Osteoblast (primary cell): ENCODE measurements around the gene RBBP8NL. TPM values are rescaled to one million over a fixed set of nuclear protein-coding genes. Genes with fewer than 3 reads are reported as not detected.

Experiments
- DNase-seq: peaks from one replicate; pipeline ENCODE4 v3.0.0; 2011; ENCODE audit warnings: low spot score, mixed read lengths; ENCODE audit not compliant: insufficient read length; ENCODE audit errors: missing footprints
- H2AFZ ChIP-seq: 2 replicates; pipeline ENCODE4 v1.6.0; 2011; ENCODE audit warnings: mild to moderate bottlenecking, low read length
- H3K27ac ChIP-seq: 2 replicates; pipeline ENCODE4 v1.5.1; 2011; ENCODE audit warnings: mild to moderate bottlenecking, low read depth, low read length, moderate library complexity
- H3K27me3 ChIP-seq: 2 replicates; pipeline ENCODE4 v1.6.0; 2012; ENCODE audit warnings: mild to moderate bottlenecking, control low read depth, inconsistent platforms, low read length, moderate library complexity; ENCODE audit not compliant: insufficient read depth
- H3K36me3 ChIP-seq: 2 replicates; pipeline ENCODE4 v1.5.1; 2011; ENCODE audit warnings: mild to moderate bottlenecking, low read length, control low read depth, moderate library complexity; ENCODE audit not compliant: insufficient read depth
- H3K4me1 ChIP-seq: 2 replicates; pipeline ENCODE4 v1.5.1; 2011; ENCODE audit warnings: mild to moderate bottlenecking, low read length, control low read depth, moderate library complexity; ENCODE audit not compliant: insufficient read depth
- H3K4me2 ChIP-seq: 2 replicates; pipeline ENCODE4 v1.6.0; 2011; ENCODE audit warnings: mild to moderate bottlenecking, low read length; ENCODE audit not compliant: insufficient read depth
- H3K4me3 ChIP-seq: fragments of 200-600 bp; sonication (generic); 3 replicates; pipeline ENCODE4 v1.5.1; 2012; ENCODE audit warnings: mild to moderate bottlenecking, low read length, inconsistent platforms; ENCODE audit not compliant: insufficient read depth
- H3K79me2 ChIP-seq: 2 replicates; pipeline ENCODE4 v1.6.0; 2012; ENCODE audit warnings: mild to moderate bottlenecking, low read length, control low read depth, inconsistent platforms; ENCODE audit not compliant: insufficient read depth
- H3K9me3 ChIP-seq: 2 replicates; pipeline ENCODE4 v1.5.1; 2011; ENCODE audit warnings: low read depth, low read length, control low read depth
- H4K20me1 ChIP-seq: 2 replicates; pipeline ENCODE4 v1.6.0; 2012; ENCODE audit warnings: mild to moderate bottlenecking, low read length, control low read depth; ENCODE audit not compliant: insufficient read depth
- CTCF ChIP-seq: IDR thresholded peaks from 2 replicates; pipeline ENCODE4 v1.5.1; 2011; ENCODE audit warnings: mild to moderate bottlenecking, low read depth, low read length, moderate library complexity; ENCODE audit errors: extremely low read depth
- total RNA-seq: library from RNA; depleted of rRNA; stranded (reverse); fragments of >200 nt; gene quantifications from 2 replicates; pipeline ENCODE4 v1.2.3, GENCODE V29; 2012

Gene RBBP8NL
- total RNA-seq, 1 donor = not detected

DNA sequence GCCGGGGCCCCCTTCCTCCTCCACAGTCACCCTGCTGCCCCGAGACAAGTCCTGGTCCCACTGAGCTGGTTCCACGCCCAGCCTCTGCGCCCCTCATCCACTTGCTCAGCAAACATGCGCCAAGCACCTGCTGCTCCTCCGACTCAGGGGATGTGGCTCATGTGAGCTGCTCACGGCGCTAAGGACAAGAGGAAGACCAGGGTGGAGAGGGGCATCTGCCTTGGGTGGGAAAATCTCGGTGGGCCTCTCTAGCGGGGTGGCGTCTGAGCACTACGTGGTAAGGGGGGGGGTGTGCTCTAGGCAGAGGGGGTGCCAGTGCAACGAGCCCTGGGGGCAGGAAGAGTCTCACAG is 64.8 kb downstream of the RBBP8NL start:
- no peak for TF ChIP-seq CTCF
- DNase-seq = peak; percentile 81
- Histone ChIP-seq H4K20me1 (peaks cover 2% of the 10 kb centered on the region), H3K4me3 (no peak overlapping the region), H3K9me3 (no peaks in the 10 kb centered on the region), H3K79me2 (no peaks in the 10 kb centered on the region), H3K36me3 (no peaks in the 10 kb centered on the region), H3K4me1 (peaks cover 10% of the 10 kb centered on the region), H3K27me3 (peaks cover 15% of the 10 kb centered on the region), H3K27ac (no peak overlapping the region), H2AFZ (no peak overlapping the region), H3K4me2 (no peak overlapping the region)

DNA sequence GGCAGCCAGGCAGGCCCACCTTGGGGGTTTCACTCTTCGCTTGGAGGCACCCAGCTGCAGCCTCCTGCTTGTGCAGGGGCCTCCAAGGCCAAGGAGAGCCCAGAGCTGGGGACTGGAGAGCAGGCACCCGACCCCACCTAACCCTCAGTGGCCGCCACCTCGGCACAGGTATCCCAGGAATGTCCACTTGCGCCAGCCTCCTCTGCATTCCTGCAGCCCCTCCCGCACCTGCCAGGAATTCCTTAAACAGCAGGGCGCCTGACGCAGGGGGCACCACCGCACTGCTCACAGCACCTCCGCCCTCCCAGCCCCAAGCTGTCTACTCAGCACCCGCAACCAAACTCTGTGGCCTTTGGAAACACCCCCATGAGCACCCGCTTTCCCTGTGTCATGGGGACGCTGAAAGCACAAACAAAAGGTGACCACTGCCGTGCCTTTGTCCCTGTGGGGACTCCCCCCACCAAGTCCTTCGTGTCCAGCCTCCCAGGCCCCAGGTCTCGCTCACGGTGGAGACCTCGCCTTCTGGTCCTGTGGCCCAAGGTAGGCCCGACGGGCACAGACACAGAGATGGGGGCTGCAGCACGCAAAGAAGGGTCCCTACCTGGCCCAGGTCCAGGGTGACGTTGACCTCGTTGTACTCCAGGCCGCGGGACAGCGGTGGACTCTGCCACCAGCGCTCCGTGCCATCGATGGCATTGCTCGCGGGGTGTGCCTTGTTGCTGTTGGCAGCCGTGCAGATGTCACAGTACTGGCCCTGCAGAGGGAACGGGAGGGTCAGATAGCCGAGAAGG is 65.3 kb downstream of the RBBP8NL start:
- Histone ChIP-seq H3K9me3 (no peaks in the 10 kb centered on the region), H3K36me3 (no peaks in the 10 kb centered on the region), H3K4me2 (no peak overlapping the region), H4K20me1 (peaks cover 2% of the 10 kb centered on the region), H2AFZ (no peak overlapping the region), H3K79me2 (no peaks in the 10 kb centered on the region), H3K4me1 (peaks cover 14% of the 10 kb centered on the region), H3K4me3 (no peak overlapping the region), H3K27ac (no peak overlapping the region), H3K27me3 (peaks cover 12% of the 10 kb centered on the region)
- TF ChIP-seq CTCF = no peak
- DNase-seq = peak; percentile 73

DNA sequence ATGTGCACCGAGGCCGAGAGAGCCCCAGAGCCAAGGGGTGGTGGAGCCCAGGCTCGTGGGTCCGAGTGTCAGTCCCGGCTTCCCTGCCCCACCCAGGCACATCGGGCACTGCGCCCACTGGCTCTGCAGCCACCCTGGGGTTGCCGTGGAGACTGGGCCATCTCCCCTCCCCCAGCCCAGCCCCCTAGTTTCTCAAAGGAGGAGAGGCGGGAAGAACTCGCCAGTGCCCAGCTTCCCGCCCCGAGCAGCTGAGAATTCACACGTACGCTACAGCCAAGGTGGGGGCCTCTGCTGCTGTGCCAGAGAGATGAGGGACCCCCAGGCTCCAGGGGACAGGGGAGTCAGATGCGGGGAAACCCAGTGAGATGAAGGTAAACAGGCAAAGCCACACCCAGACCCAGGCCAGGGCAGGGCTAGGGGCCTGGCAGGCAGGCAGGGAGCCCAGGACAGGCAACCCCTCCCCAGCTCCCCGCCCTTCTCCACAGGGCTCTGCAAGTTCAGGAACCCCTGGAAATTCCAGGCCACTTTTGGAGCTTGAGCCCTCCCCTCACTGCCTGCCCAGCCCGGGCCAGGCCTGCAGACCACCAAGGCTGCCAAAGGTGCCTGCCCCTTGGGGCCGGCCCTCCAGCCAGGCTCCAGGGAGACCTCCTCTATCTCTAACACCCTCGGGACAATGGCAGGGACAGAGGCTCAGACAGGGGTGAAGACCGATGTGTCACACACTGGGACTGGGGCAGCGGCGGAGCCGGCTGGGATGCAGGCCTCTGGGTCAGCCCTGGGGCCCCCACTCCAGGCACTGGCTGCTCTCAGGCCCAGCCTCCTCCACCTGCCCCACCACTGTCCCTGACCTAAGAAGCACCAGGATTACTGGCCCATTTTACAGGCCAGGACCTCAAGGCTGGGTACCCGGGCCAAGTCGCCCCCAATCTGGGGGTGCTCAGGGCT is 66.2 kb downstream of the RBBP8NL start:
- peaks cover 4% of the 10 kb centered on the region for H3K27me3 ChIP-seq
- no peak overlapping the region for H3K27ac ChIP-seq
- no peak overlapping the region for H3K4me3 ChIP-seq
- H3K4me2 ChIP-seq = no peak overlapping the region
- no peaks in the 10 kb centered on the region for H3K9me3 ChIP-seq
- no peaks in the 10 kb centered on the region for H3K79me2 ChIP-seq
- H4K20me1 ChIP-seq = peaks cover 2% of the 10 kb centered on the region
- H3K4me1 ChIP-seq = peaks cover 23% of the 10 kb centered on the region
- no peak overlapping the region for H2AFZ ChIP-seq
- no peak for TF ChIP-seq CTCF
- peak; percentile 80 for DNase-seq
- no peaks in the 10 kb centered on the region for H3K36me3 ChIP-seq

Other genes with a start within 250 kb of the RBBP8NL start
- gene MTG2, start 244.5 kb downstream of the RBBP8NL start, total RNA-seq = 22.1 and 25.0 TPM in 2 replicates
- not detected in 2 replicates for gene HRH3, start 207.3 kb downstream of the RBBP8NL start, total RNA-seq
- gene OSBPL2, start 189.0 kb downstream of the RBBP8NL start, total RNA-seq = 35.8 and 39.8 TPM in 2 replicates
- gene ADRM1, start 124.5 kb downstream of the RBBP8NL start, total RNA-seq = 93.1 and 103 TPM in 2 replicates
- 0.88 and 2.2 TPM in 2 replicates for gene LAMA5, start 60.2 kb downstream of the RBBP8NL start, total RNA-seq
- 460 and 508 TPM in 2 replicates for gene RPS21, start 40.4 kb downstream of the RBBP8NL start, total RNA-seq
- 1.8 TPM in 2 replicates for gene CABLES2, start 20.3 kb downstream of the RBBP8NL start, total RNA-seq
- gene GATA5, start 48.5 kb upstream of the RBBP8NL start, total RNA-seq = not detected in 2 replicates
- under 0.01 TPM in 1 of 2 replicates, not detected in the other for gene SLCO4A1, start 215.0 kb upstream of the RBBP8NL start, total RNA-seq